Activated gamma-delta T cell treated with anti-CD3 and anti-CD28 coated beads, Interleukin-2, amount 50 U/mL, for 16 hours (primary cell): ENCODE measurements around the gene ASTN2.
"Not testable (repeated sequence)": the region's sequence is repeated elsewhere in the genome, so short reads cannot be mapped to it uniquely, and the experiment has no call there.

Experiments
- DNase-seq: peaks from one replicate; pipeline ENCODE4 v3.0.0-alpha.2; 2020; ENCODE audit warnings: low read depth

Gene ASTN2

GRCh38 chr9:117074342-117074662 lies 340.6 kb downstream of the ASTN2 start:
- DNase-seq = no peak

- no peak for DNase-seq
Observed at GRCh38 chr9:117073539-117074341, 341.1 kb downstream of the ASTN2 start.

- no peak for DNase-seq
Observed at GRCh38 chr9:117073071-117073470, 341.8 kb downstream of the ASTN2 start.

GRCh38 chr9:117072216-117072615 lies 342.6 kb downstream of the ASTN2 start:
- DNase-seq = no peak

GRCh38 chr9:117071673-117072207 lies 343.1 kb downstream of the ASTN2 start:
- not testable (repeated sequence) for DNase-seq

GRCh38 chr9:117063721-117064471 lies 351.0 kb downstream of the ASTN2 start:
- no peak for DNase-seq

- no peak for DNase-seq
Observed at GRCh38 chr9:117060963-117061362, 353.9 kb downstream of the ASTN2 start.

GRCh38 chr9:117050007-117050406 lies 364.9 kb downstream of the ASTN2 start:
- no peak for DNase-seq

- DNase-seq = no peak
Observed at GRCh38 chr9:117046666-117047327, 368.1 kb downstream of the ASTN2 start.

- no peak for DNase-seq
Observed at GRCh38 chr9:117044241-117044640, 370.6 kb downstream of the ASTN2 start.

GRCh38 chr9:117043159-117043558 lies 371.7 kb downstream of the ASTN2 start:
- no peak for DNase-seq

GRCh38 chr9:117035546-117035945 lies 379.3 kb downstream of the ASTN2 start:
- DNase-seq = no peak

GRCh38 chr9:117034866-117035265 lies 380.0 kb downstream of the ASTN2 start:
- no peak for DNase-seq

- DNase-seq = no peak
Observed at GRCh38 chr9:117030254-117030768, 384.5 kb downstream of the ASTN2 start.

GRCh38 chr9:117029341-117029740 lies 385.5 kb downstream of the ASTN2 start:
- no peak for DNase-seq

- DNase-seq = no peak
Observed at GRCh38 chr9:117028103-117028858, 386.6 kb downstream of the ASTN2 start.

- no peak for DNase-seq
Observed at GRCh38 chr9:117021906-117022305, 393.0 kb downstream of the ASTN2 start.

- DNase-seq = no peak
Observed at GRCh38 chr9:117018966-117019617, 395.8 kb downstream of the ASTN2 start.

GRCh38 chr9:117017414-117017985 lies 397.4 kb downstream of the ASTN2 start:
- DNase-seq = no peak

GRCh38 chr9:117014061-117014460 lies 400.8 kb downstream of the ASTN2 start:
- DNase-seq = no peak
